ENCODE data around the gene COA1. TPM values are rescaled to one million over a fixed set of nuclear protein-coding genes. Genes with fewer than 3 reads are reported as not detected.

Gene COA1
- total RNA-seq, 2 experiments from 2014 or later, result 63.9 to 96.0 TPM

DNA sequence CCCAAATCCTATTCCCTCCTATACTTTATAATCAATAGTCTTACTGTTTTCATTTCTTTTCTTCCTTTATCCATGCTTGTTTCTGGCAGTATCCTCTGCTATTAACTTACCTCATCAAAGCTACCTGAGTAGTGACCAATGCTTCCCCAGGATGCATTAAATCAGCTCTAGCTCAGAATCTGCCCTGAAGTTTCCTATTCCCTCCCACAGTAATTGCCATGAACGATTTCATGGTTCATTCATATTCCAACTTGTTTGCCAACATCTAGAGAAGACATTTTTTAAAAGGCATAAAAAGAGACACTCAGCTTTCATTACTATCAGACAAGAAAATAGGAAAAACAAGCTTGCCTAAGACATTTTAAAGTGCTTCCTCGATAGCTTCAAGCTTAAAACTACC, 42.3 kb downstream of the COA1 start:
- H3K9me2 ChIP-seq (ENCODE audit: insufficient read depth, low read length), result no peaks in the 10 kb centered on the region
- H3K4me2 ChIP-seq (ENCODE audit: low read length), result no peak overlapping the region
- no peak overlapping the region for H3K4me3 ChIP-seq (ENCODE audit: low read depth, low read length, poor library complexity, severe bottlenecking)
- DNase-seq (ENCODE audit: low spot score), result no peak
- H2AFZ ChIP-seq (ENCODE audit: low read length), result no peak overlapping the region
- no peaks in the 10 kb centered on the region for H3K4me1 ChIP-seq (ENCODE audit: insufficient read depth, low read length, poor library complexity, severe bottlenecking)
- H3K9me3 ChIP-seq (ENCODE audit: low read length), result peaks cover 20% of the 10 kb centered on the region; the same call in 1 of the 2 replicates
- H3K36me3 ChIP-seq (ENCODE audit: insufficient read depth, low read length), result peaks cover 24% of the 10 kb centered on the region
- TF ChIP-seq EZH2phosphoT487 (IDR thresholded peaks at IDR 0.05; ENCODE audit: borderline replicate concordance, low read depth, low read length), result no peak
- TF ChIP-seq, protein P1, sequence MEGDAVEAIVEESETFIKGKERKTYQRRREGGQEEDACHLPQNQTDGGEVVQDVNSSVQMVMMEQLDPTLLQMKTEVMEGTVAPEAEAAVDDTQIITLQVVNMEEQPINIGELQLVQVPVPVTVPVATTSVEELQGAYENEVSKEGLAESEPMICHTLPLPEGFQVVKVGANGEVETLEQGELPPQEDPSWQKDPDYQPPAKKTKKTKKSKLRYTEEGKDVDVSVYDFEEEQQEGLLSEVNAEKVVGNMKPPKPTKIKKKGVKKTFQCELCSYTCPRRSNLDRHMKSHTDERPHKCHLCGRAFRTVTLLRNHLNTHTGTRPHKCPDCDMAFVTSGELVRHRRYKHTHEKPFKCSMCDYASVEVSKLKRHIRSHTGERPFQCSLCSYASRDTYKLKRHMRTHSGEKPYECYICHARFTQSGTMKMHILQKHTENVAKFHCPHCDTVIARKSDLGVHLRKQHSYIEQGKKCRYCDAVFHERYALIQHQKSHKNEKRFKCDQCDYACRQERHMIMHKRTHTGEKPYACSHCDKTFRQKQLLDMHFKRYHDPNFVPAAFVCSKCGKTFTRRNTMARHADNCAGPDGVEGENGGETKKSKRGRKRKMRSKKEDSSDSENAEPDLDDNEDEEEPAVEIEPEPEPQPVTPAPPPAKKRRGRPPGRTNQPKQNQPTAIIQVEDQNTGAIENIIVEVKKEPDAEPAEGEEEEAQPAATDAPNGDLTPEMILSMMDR (conservative IDR thresholded peaks at IDR 0.05; ENCODE audit: low read length), result no peak
- H3K79me2 ChIP-seq (ENCODE audit: insufficient read depth, low read depth, low read length), result peaks cover 83% of the 10 kb centered on the region; the same call in 1 of the 2 replicates
- POLR2A ChIA-PET, result interaction anchor here (0.9 to 3.5 kb wide), 4 partner anchors 9 to 38 kb away, joined by 4 to 21 read pairs (median 8); no protein-coding TSS in a partner anchor
- no TSS peak for BruUV-seq (replicated peaks)
- no peak overlapping the region for H3K27ac ChIP-seq (ENCODE audit: low read depth, low read length, poor library complexity, severe bottlenecking)
- no peaks in the 10 kb centered on the region for H4K20me1 ChIP-seq (ENCODE audit: insufficient read depth, low read length)
- CTCF ChIA-PET (ENCODE audit: unreplicated experiment), result no interaction called here
- intact Hi-C loops (cut with micrococcal nuclease; ENCODE audit: unreplicated experiment), result no loop called here

DNA sequence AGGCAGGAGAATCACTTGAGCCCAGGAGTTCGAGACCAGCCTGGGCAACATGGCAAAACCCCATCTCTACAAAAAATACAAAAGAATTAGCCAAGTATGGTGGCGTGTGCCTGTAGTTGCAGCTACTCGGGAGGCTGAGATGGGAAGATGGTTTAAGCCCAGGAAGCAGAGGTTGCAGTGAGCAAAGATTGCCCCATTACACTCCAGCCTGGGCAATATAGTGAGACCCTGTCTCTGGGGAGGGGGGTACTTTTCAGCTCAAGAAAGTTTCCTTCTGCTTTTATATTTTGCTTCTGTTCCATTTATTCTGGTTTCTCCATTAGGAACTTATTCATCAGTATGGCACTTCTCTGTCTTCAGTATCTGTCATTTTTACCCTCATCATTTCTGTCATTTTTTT, 48.6 kb downstream of the COA1 start:
- POLR2A ChIA-PET, result interaction anchor here (1.0 to 1.9 kb wide), 3 partner anchors 8 to 29 kb away, joined by 3 to 4 read pairs (median 4); no protein-coding TSS in a partner anchor
- intact Hi-C loops (cut with micrococcal nuclease; ENCODE audit: unreplicated experiment), result no loop called here
- no TSS peak for BruUV-seq (replicated peaks)

More for the DNA sequence above, 48.6 kb downstream of the COA1 start:
- TF ChIP-seq, protein P1 (conservative IDR thresholded peaks at IDR 0.05; ENCODE audit: low read length), result no peak
- Histone ChIP-seq H3K79me2 (ENCODE audit: insufficient read depth, low read depth, low read length) (peaks cover 87% of the 10 kb centered on the region; the same call in 1 of the 2 replicates), H3K9me2 (ENCODE audit: insufficient read depth, low read length) (no peaks in the 10 kb centered on the region), H4K20me1 (ENCODE audit: insufficient read depth, low read length) (no peaks in the 10 kb centered on the region), H3K4me1 (ENCODE audit: insufficient read depth, low read length, poor library complexity, severe bottlenecking) (peaks cover 12% of the 10 kb centered on the region), H3K4me3 (ENCODE audit: low read depth, low read length, poor library complexity, severe bottlenecking) (no peak overlapping the region), H3K36me3 (ENCODE audit: insufficient read depth, low read length) (peaks cover 12% of the 10 kb centered on the region), H3K27ac (ENCODE audit: low read depth, low read length, poor library complexity, severe bottlenecking) (no peak overlapping the region), H2AFZ (ENCODE audit: low read length) (no peak overlapping the region), H3K4me2 (ENCODE audit: low read length) (no peak overlapping the region), H3K9me3 (ENCODE audit: low read length) (peaks cover 16% of the 10 kb centered on the region; the same call in 1 of the 2 replicates)
- no peak for DNase-seq (ENCODE audit: low spot score)
- CTCF ChIA-PET (ENCODE audit: unreplicated experiment), result no interaction called here
